IgD-negative memory B cell (primary cell): Measurements from ENCODE around the gene CALY. TPM values are rescaled to one million over a fixed set of nuclear protein-coding genes. Genes with fewer than 3 reads are reported as not detected.

Experiments used
- H3K27ac Mint-ChIP-seq, 3 donors: one replicate each; pipeline ENCODE4 v1.8.0; 2020 to 2022; ENCODE audit warnings: mild to moderate bottlenecking in 3 of 3, mixed read lengths in 3 of 3, moderate library complexity in 1 of 3
- H3K27me3 Mint-ChIP-seq: one replicate; pipeline ENCODE4 v1.8.0; 2021; ENCODE audit warnings: mixed read lengths
- H3K36me3 Mint-ChIP-seq: one replicate; pipeline ENCODE4 v1.8.0; 2020; ENCODE audit warnings: mild to moderate bottlenecking, mixed read lengths
- H3K4me1 Mint-ChIP-seq, 3 donors: one replicate each; pipeline ENCODE4 v1.8.0; 2020 to 2022; ENCODE audit warnings: mixed read lengths in 3 of 3, mild to moderate bottlenecking in 1 of 3
- H3K4me3 Mint-ChIP-seq, 4 donors: one replicate each; pipeline ENCODE4 v1.8.0; 2020 to 2022; ENCODE audit warnings: mild to moderate bottlenecking in 4 of 4, mixed read lengths in 4 of 4, moderate library complexity in 3 of 4
- H3K9me3 Mint-ChIP-seq, 3 donors: one replicate each; pipeline ENCODE4 v1.8.0; 2020 to 2021; ENCODE audit warnings: mixed read lengths in 3 of 3, mild to moderate bottlenecking in 1 of 3
- polyA plus RNA-seq: library from polyadenylated mRNA; unstranded; fragments of 300-500 nt; fragmentation: Illumina TruSeq; gene quantifications from one replicate; pipeline ENCODE4 v1.2.3, GENCODE V29; 2021

The CALY gene
- polyA plus RNA-seq, 1 donor from 2014 or later, result not detected

GRCh38 chr10:133277277-133277992, 59.3 kb downstream of the CALY start:
- no peaks in the 10 kb centered on the region for H3K36me3 Mint-ChIP-seq
- peaks cover 2% of the 10 kb centered on the region for H3K27me3 Mint-ChIP-seq
- H3K27ac Mint-ChIP-seq, result peak overlapping the region; percentile 89 to 98 (median 98)
- H3K4me1 Mint-ChIP-seq, result peaks cover 17 to 25% (median 22%) of the 10 kb centered on the region in 3 donors
- peak overlapping the region; percentile 81 to 97 (median 92) for H3K4me3 Mint-ChIP-seq
- no peaks in the 10 kb centered on the region for H3K9me3 Mint-ChIP-seq

GRCh38 chr10:133276435-133277201, 60.1 kb downstream of the CALY start, which contains the start of gene ADAM8:
Gene ADAM8 (minus strand): TSS chr10:133276868. CDS start chr10:133276817, 51 bp downstream.
- no peaks in the 10 kb centered on the region for H3K36me3 Mint-ChIP-seq
- peak within 1 kb of the TSS; percentile 98 for H3K27ac Mint-ChIP-seq
- H3K9me3 Mint-ChIP-seq, result no peaks in the 10 kb centered on the region
- peaks cover 2% of the 10 kb centered on the region for H3K27me3 Mint-ChIP-seq
- peaks cover 17 to 25% (median 22%) of the 10 kb centered on the region in 3 donors for H3K4me1 Mint-ChIP-seq
- peak within 1 kb of the TSS; percentile 89 to 97 (median 94) for H3K4me3 Mint-ChIP-seq

- peaks cover 17 to 25% (median 22%) of the 10 kb centered on the region in 3 donors for H3K4me1 Mint-ChIP-seq
- H3K36me3 Mint-ChIP-seq, result no peaks in the 10 kb centered on the region
- peak overlapping the region; percentile 94 to 98 (median 98) for H3K27ac Mint-ChIP-seq
- H3K27me3 Mint-ChIP-seq, result peaks cover 2% of the 10 kb centered on the region
- H3K4me3 Mint-ChIP-seq, result peak overlapping the region; percentile 89 to 97 (median 94)
- H3K9me3 Mint-ChIP-seq, result no peaks in the 10 kb centered on the region
These were observed 60.6 kb downstream of the CALY start for GRCh38 chr10:133276100-133276434.

- H3K9me3 Mint-ChIP-seq, result no peaks in the 10 kb centered on the region
- H3K4me1 Mint-ChIP-seq, result peaks cover 17 to 25% (median 22%) of the 10 kb centered on the region in 3 donors
- peak overlapping the region; percentile 94 to 98 (median 98) for H3K27ac Mint-ChIP-seq
- no peaks in the 10 kb centered on the region for H3K36me3 Mint-ChIP-seq
- peaks cover 2% of the 10 kb centered on the region for H3K27me3 Mint-ChIP-seq
- peak overlapping the region; percentile 89 to 97 (median 94) for H3K4me3 Mint-ChIP-seq
These were observed 61.0 kb downstream of the CALY start for GRCh38 chr10:133275684-133276092.

GRCh38 chr10:133274751-133275683, 61.7 kb downstream of the CALY start:
- Mint-ChIP-seq H3K4me1 (peaks cover 17 to 24% (median 22%) of the 10 kb centered on the region in 3 donors), H3K36me3 (no peaks in the 10 kb centered on the region), H3K27me3 (peaks cover 2% of the 10 kb centered on the region), H3K9me3 (no peaks in the 10 kb centered on the region), H3K27ac (peak overlapping the region; percentile 94 to 98 (median 98)), H3K4me3 (peak overlapping the region; percentile 89 to 97 (median 94))

Other genes with a start within 250 kb of the CALY start
- not detected for gene ADGRA1, start 249.0 kb downstream of the CALY start, polyA plus RNA-seq
- 0.05 TPM for gene KNDC1, start 176.7 kb downstream of the CALY start, polyA plus RNA-seq
- gene UTF1, start 106.7 kb downstream of the CALY start, polyA plus RNA-seq, result not detected
- not detected for gene VENTX, start 99.0 kb downstream of the CALY start, polyA plus RNA-seq
- 70.9 TPM for gene ADAM8, start 60.0 kb downstream of the CALY start, polyA plus RNA-seq
- gene TUBGCP2, start 28.0 kb downstream of the CALY start, polyA plus RNA-seq, result 32.1 TPM
- 107 TPM for gene ZNF511, start 28.0 kb downstream of the CALY start, polyA plus RNA-seq
- not detected for gene PRAP1, start 10.5 kb upstream of the CALY start, polyA plus RNA-seq
- 37.1 TPM for gene FUOM, start 21.1 kb upstream of the CALY start, polyA plus RNA-seq
- gene ECHS1, start 36.5 kb upstream of the CALY start, polyA plus RNA-seq, result 117 TPM
- gene PAOX, start 42.4 kb upstream of the CALY start, polyA plus RNA-seq, result 55.4 TPM
- gene MTG1, start 57.3 kb upstream of the CALY start, polyA plus RNA-seq, result 51.8 TPM
- 0.40 TPM for gene SPRN, start 87.7 kb upstream of the CALY start, polyA plus RNA-seq
- gene SCART1, start 117.0 kb upstream of the CALY start, polyA plus RNA-seq, result not detected
- gene CYP2E1, start 190.5 kb upstream of the CALY start, polyA plus RNA-seq, result not detected
- not detected for gene SYCE1, start 228.7 kb upstream of the CALY start, polyA plus RNA-seq